WTC11 (cell line): ENCODE results near the gene DUSP22. TPM values are rescaled to one million over a fixed set of nuclear protein-coding genes. Genes with fewer than 3 reads are reported as not detected.

Experiments
- ATAC-seq: fragments of 200-7000 bp; cut with Tn5 transposase; 2 replicates; pipeline ENCODE4 v1.10.0; 2021; ENCODE audit warnings: mild to moderate bottlenecking, moderate library complexity
- CTCF ChIA-PET: fragments of 300-600 bp; sonication (Branson Sonifier 250); formaldehyde crosslinking; loops from one replicate; lab custom pipeline; 2021; ENCODE audit warnings: antibody characterized with exemption; lab: Charles Lee
- POLR2A ChIA-PET: fragments of 350-600 bp; sonication (Branson Sonifier 250); formaldehyde crosslinking; loops from one replicate; lab custom pipeline; 2021; ENCODE audit warnings: antibody characterized with exemption; lab: Charles Lee
- DNase-seq: peaks from one replicate; pipeline ENCODE4 v3.0.0; 2021; ENCODE audit warnings: low spot score
- H3K27ac Mint-ChIP-seq: 2 replicates; pipeline ENCODE4 v1.8.0; 2021; ENCODE audit warnings: mixed read lengths
- H3K27me3 Mint-ChIP-seq: 2 replicates; pipeline ENCODE4 v1.8.0; 2021; ENCODE audit warnings: low read depth, mild to moderate bottlenecking, moderate library complexity, mixed read lengths
- H3K36me3 Mint-ChIP-seq: 2 replicates; pipeline ENCODE4 v1.8.0; 2021; ENCODE audit warnings: mixed read lengths
- H3K4me1 Mint-ChIP-seq: 2 replicates; pipeline ENCODE4 v1.8.0; 2022; ENCODE audit warnings: mixed read lengths
- H3K4me3 Mint-ChIP-seq: 2 replicates; pipeline ENCODE4 v1.8.0; 2021; ENCODE audit warnings: mild to moderate bottlenecking, moderate library complexity, mixed read lengths
- H3K9me3 Mint-ChIP-seq: 2 replicates; pipeline ENCODE4 v1.8.0; 2021; ENCODE audit warnings: mixed read lengths
- CREB1 ChIP-seq: sonication (generic); formaldehyde crosslinking; IDR thresholded peaks from 2 replicates; pipeline ENCODE4 v1.8.0; 2023; ENCODE audit warnings: mild to moderate bottlenecking, missing genetic modification reagents
- CREM ChIP-seq: sonication (generic); formaldehyde crosslinking; IDR thresholded peaks from 2 replicates; pipeline ENCODE4 v1.8.1; 2022; ENCODE audit warnings: mild to moderate bottlenecking, missing genetic modification reagents, moderate library complexity
- E2F4 ChIP-seq: sonication (generic); formaldehyde crosslinking; IDR thresholded peaks from 2 replicates; pipeline ENCODE4 v1.8.1; 2022; ENCODE audit warnings: low read depth, mild to moderate bottlenecking, moderate library complexity, missing genetic modification reagents, borderline replicate concordance
- E2F5 ChIP-seq: sonication (generic); formaldehyde crosslinking; IDR thresholded peaks from 2 replicates; pipeline ENCODE4 v1.8.1; 2022; ENCODE audit warnings: mild to moderate bottlenecking, moderate library complexity, missing genetic modification reagents
- ETV6 ChIP-seq: sonication (generic); formaldehyde crosslinking; IDR thresholded peaks from 2 replicates; pipeline ENCODE4 v1.8.1; 2022; ENCODE audit warnings: mild to moderate bottlenecking, missing genetic modification reagents
- GABPB1 ChIP-seq: sonication (generic); formaldehyde crosslinking; IDR thresholded peaks from 2 replicates; pipeline ENCODE4 v1.8.1; 2023; ENCODE audit warnings: mild to moderate bottlenecking, missing genetic modification reagents
- GRHL2 ChIP-seq: fragments of 250-450 bp; sonication (Bioruptor Pico); IDR thresholded peaks from 2 replicates; pipeline ENCODE4 v1.8.0; 2022; ENCODE audit warnings: mild to moderate bottlenecking, moderate library complexity; ENCODE audit not compliant: insufficient replicate concordance, severe bottlenecking
- GTF2I ChIP-seq: fragments of 250-450 bp; sonication (Bioruptor Pico); conservative IDR thresholded peaks from 2 replicates; pipeline ENCODE4 v1.4.0; 2021; ENCODE audit warnings: mild to moderate bottlenecking
- HMGXB4 ChIP-seq: sonication (generic); formaldehyde crosslinking; IDR thresholded peaks from 2 replicates; pipeline ENCODE4 v1.8.1; 2023; ENCODE audit warnings: mild to moderate bottlenecking, moderate library complexity, missing genetic modification reagents
- JUN ChIP-seq: sonication (generic); formaldehyde crosslinking; IDR thresholded peaks from 2 replicates; pipeline ENCODE4 v1.8.0; 2023; ENCODE audit warnings: mild to moderate bottlenecking, missing genetic modification reagents
- NFE2L1 ChIP-seq: sonication (generic); formaldehyde crosslinking; IDR thresholded peaks from 2 replicates; pipeline ENCODE4 v1.8.1; 2023; ENCODE audit warnings: missing genetic modification reagents
- NR1H2 ChIP-seq: sonication (generic); formaldehyde crosslinking; IDR thresholded peaks from 2 replicates; pipeline ENCODE4 v1.9.0; 2021; ENCODE audit warnings: mild to moderate bottlenecking, moderate library complexity, missing genetic modification reagents
- NR3C1 ChIP-seq: sonication (generic); formaldehyde crosslinking; conservative IDR thresholded peaks from 2 replicates; pipeline ENCODE4 v1.8.1; 2023; ENCODE audit warnings: low read depth, mild to moderate bottlenecking, missing genetic modification reagents
- PRDM15 ChIP-seq: sonication (generic); formaldehyde crosslinking; IDR thresholded peaks from 2 replicates; pipeline ENCODE4 v1.8.0; 2022; ENCODE audit warnings: missing genetic modification reagents
- SMAD3 ChIP-seq: sonication (generic); formaldehyde crosslinking; IDR thresholded peaks from 2 replicates; pipeline ENCODE4 v1.8.0; 2022; ENCODE audit warnings: missing genetic modification reagents, mild to moderate bottlenecking, borderline replicate concordance
- SMAD4 ChIP-seq: sonication (generic); formaldehyde crosslinking; IDR thresholded peaks from 2 replicates; pipeline ENCODE4 v1.8.0; 2022; ENCODE audit warnings: mild to moderate bottlenecking, missing genetic modification reagents
- ZBTB21 ChIP-seq: sonication (generic); formaldehyde crosslinking; IDR thresholded peaks from 2 replicates; pipeline ENCODE4 v1.8.1; 2023; ENCODE audit warnings: mild to moderate bottlenecking, missing genetic modification reagents, borderline replicate concordance
- ZNF138 ChIP-seq: sonication (generic); formaldehyde crosslinking; conservative IDR thresholded peaks from 2 replicates; pipeline ENCODE4 v1.8.1; 2022; ENCODE audit warnings: mild to moderate bottlenecking, moderate library complexity, missing genetic modification reagents
- ZNF219 ChIP-seq: sonication (generic); formaldehyde crosslinking; IDR thresholded peaks from 2 replicates; pipeline ENCODE4 v1.8.0; 2023; ENCODE audit warnings: missing genetic modification reagents, mild to moderate bottlenecking, borderline replicate concordance
- ZNF232 ChIP-seq: sonication (generic); formaldehyde crosslinking; IDR thresholded peaks from 2 replicates; pipeline ENCODE4 v1.8.0; 2022; ENCODE audit warnings: mild to moderate bottlenecking, missing genetic modification reagents
- ZNF512 ChIP-seq: sonication (generic); formaldehyde crosslinking; IDR thresholded peaks from 2 replicates; pipeline ENCODE4 v1.8.1; 2022; ENCODE audit warnings: missing genetic modification reagents, borderline replicate concordance
- total RNA-seq: library from RNA; stranded (reverse); gene quantifications from 3 replicates; pipeline ENCODE4 v1.2.3, GENCODE V29; 2021

The DUSP22 gene
- total RNA-seq, 1 experiment from 2014 or later: 38.5 TPM

- TF ChIP-seq HMGXB4 (CRISPR knock-in tag) (no peak), CREB1 (no peak), E2F4 (CRISPR knock-in tag) (no peak)
Observed at GRCh38 chr6:255041-255750, 37.1 kb upstream of the DUSP22 start (continued).

- Mint-ChIP-seq H3K9me3 (peaks cover 37% of the 10 kb centered on the region), H3K27me3 (peaks cover 7% of the 10 kb centered on the region), H3K4me1 (no peaks in the 10 kb centered on the region), H3K36me3 (peaks cover 19% of the 10 kb centered on the region), H3K27ac (no peak overlapping the region), H3K4me3 (no peak overlapping the region)
- no peak for DNase-seq
- POLR2A ChIA-PET: interaction anchor here (0.7 kb wide), 1 partner anchor 12 kb away, joined by 3 read pairs; no protein-coding TSS in a partner anchor
- CTCF ChIA-PET: interaction anchor here (0.9 to 1.0 kb wide), 2 partner anchors 39 to 67 kb away, joined by 3 read pairs; no protein-coding TSS in a partner anchor
- TF ChIP-seq NR1H2 (CRISPR knock-in tag) (no peak), ETV6 (CRISPR knock-in tag) (no peak), SMAD4 (CRISPR knock-in tag) (no peak), ZNF232 (CRISPR knock-in tag) (no peak)
- no peak for ATAC-seq
Observed at GRCh38 chr6:255751-256083, 36.6 kb upstream of the DUSP22 start.

GRCh38 chr6:256169-256568 lies 36.1 kb upstream of the DUSP22 start:
- Mint-ChIP-seq H3K36me3 (peaks cover 19% of the 10 kb centered on the region), H3K4me1 (no peaks in the 10 kb centered on the region), H3K27me3 (peaks cover 7% of the 10 kb centered on the region), H3K9me3 (peaks cover 42% of the 10 kb centered on the region), H3K4me3 (no peak overlapping the region), H3K27ac (no peak overlapping the region)
- DNase-seq (no peak), ATAC-seq (no peak)
- ChIA-PET POLR2A (interaction anchor here (0.7 kb wide), 1 partner anchor 12 kb away, joined by 3 read pairs; no protein-coding TSS in a partner anchor), CTCF (interaction anchor here (0.7 to 1.0 kb wide), 3 partner anchors 39 to 1024 kb away, joined by 3 read pairs; no protein-coding TSS in a partner anchor)
- TF ChIP-seq E2F5 (no peak), ZBTB21 (CRISPR knock-in tag) (no peak), GABPB1 (no peak), HMGXB4 (CRISPR knock-in tag) (no peak), CREM (no peak), ZNF512 (CRISPR knock-in tag) (no peak), ZNF138 (CRISPR knock-in tag) (no peak), NR3C1 (CRISPR knock-in tag) (no peak), NFE2L1 (CRISPR knock-in tag) (no peak), GTF2I (no peak), PRDM15 (CRISPR knock-in tag) (no peak), GRHL2 (no peak), SMAD4 (CRISPR knock-in tag) (no peak), JUN (CRISPR knock-in tag) (no peak), ZNF219 (CRISPR knock-in tag) (no peak), SMAD3 (CRISPR knock-in tag) (no peak)
